Common myeloid progenitor, CD34-positive (primary cell): ENCODE data around the gene PRSS21.

Source experiments
- CTCF ChIA-PET: fragments of 350-600 bp; sonication (Branson Sonifier 250); formaldehyde crosslinking; loops from one replicate; lab custom pipeline; 2021; ENCODE audit warnings: antibody characterized with exemption; lab: Charles Lee
- POLR2A ChIA-PET: fragments of 350-600 bp; sonication (Branson Sonifier 250); formaldehyde crosslinking; loops from one replicate; lab custom pipeline; 2021; ENCODE audit warnings: antibody characterized with exemption; lab: Charles Lee
- DNase-seq, 3 donors: peaks; one replicate each; pipeline versions ENCODE4 v3.0.0 to v3.0.0-alpha.2; 2013
- H3K27ac ChIP-seq, 2 experiments: 1 replicate in 1 of 2; 2 replicates in 1 of 2; pipeline ENCODE4 v1.7.0; 2013; ENCODE audit warnings: inconsistent platforms in 2 of 2, low read length in 2 of 2, mild to moderate bottlenecking in 2 of 2, low read depth in 1 of 2, moderate library complexity in 1 of 2; ENCODE audit not compliant: severe bottlenecking in 2 of 2, insufficient read depth in 1 of 2, poor library complexity in 1 of 2
- H3K27me3 ChIP-seq, 5 experiments: replicated peaks in 2 of 5; 1 replicate in 3 of 5; 2 replicates in 2 of 5; pipeline versions ENCODE4 v1.6.1 to v1.7.0; 2013; ENCODE audit warnings: low read length in 4 of 5, mild to moderate bottlenecking in 2 of 5, moderate library complexity in 2 of 5, inconsistent platforms in 1 of 5; ENCODE audit not compliant: insufficient read depth in 5 of 5, control insufficient read depth in 4 of 5
- H3K36me3 ChIP-seq, 4 experiments: 1 replicate in 2 of 4; 2 replicates in 2 of 4; pipeline versions ENCODE4 v1.6.1 to v1.7.0; 2013; ENCODE audit warnings: low read length in 3 of 4, control low read depth in 1 of 4, mild to moderate bottlenecking in 1 of 4; ENCODE audit not compliant: control insufficient read depth in 4 of 4, insufficient read depth in 4 of 4
- H3K4me1 ChIP-seq, 4 experiments: 1 replicate in 3 of 4; 2 replicates in 1 of 4; pipeline versions ENCODE4 v1.6.1 to v1.7.1; 2013; ENCODE audit warnings: low read length in 3 of 4, mild to moderate bottlenecking in 3 of 4, control low read depth in 1 of 4, inconsistent platforms in 1 of 4, moderate library complexity in 1 of 4; ENCODE audit not compliant: control insufficient read depth in 4 of 4, insufficient read depth in 4 of 4; ENCODE audit errors: control extremely low read depth in 1 of 4
- H3K4me3 ChIP-seq, 7 experiments: 1 replicate in 4 of 7; 2 replicates in 3 of 7; pipeline versions ENCODE4 v1.5.1 to v1.7.0; 2013; ENCODE audit warnings: mild to moderate bottlenecking in 7 of 7, low read length in 6 of 7, moderate library complexity in 6 of 7, inconsistent platforms in 2 of 7, low read depth in 2 of 7, control low read depth in 1 of 7; ENCODE audit not compliant: insufficient read depth in 4 of 7, control insufficient read depth in 1 of 7; ENCODE audit errors: extremely low read depth in 1 of 7
- H3K9me3 ChIP-seq, 5 experiments: 1 replicate in 4 of 5; 2 replicates in 1 of 5; pipeline versions ENCODE4 v1.6.1 to v1.7.1; 2013; ENCODE audit warnings: low read length in 4 of 5, mild to moderate bottlenecking in 2 of 5, inconsistent platforms in 1 of 5, low read depth in 1 of 5, moderate library complexity in 1 of 5; ENCODE audit not compliant: control insufficient read depth in 4 of 5, insufficient read depth in 2 of 5; ENCODE audit errors: control extremely low read depth in 1 of 5
- WGBS: methylation state at CpG from one replicate; pipeline ENCODE4 v1.1.5; 2013; ENCODE audit not compliant: insufficient coverage; 5-methylcytosine and 5-hydroxymethylcytosine counted together

Gene PRSS21

DNA sequence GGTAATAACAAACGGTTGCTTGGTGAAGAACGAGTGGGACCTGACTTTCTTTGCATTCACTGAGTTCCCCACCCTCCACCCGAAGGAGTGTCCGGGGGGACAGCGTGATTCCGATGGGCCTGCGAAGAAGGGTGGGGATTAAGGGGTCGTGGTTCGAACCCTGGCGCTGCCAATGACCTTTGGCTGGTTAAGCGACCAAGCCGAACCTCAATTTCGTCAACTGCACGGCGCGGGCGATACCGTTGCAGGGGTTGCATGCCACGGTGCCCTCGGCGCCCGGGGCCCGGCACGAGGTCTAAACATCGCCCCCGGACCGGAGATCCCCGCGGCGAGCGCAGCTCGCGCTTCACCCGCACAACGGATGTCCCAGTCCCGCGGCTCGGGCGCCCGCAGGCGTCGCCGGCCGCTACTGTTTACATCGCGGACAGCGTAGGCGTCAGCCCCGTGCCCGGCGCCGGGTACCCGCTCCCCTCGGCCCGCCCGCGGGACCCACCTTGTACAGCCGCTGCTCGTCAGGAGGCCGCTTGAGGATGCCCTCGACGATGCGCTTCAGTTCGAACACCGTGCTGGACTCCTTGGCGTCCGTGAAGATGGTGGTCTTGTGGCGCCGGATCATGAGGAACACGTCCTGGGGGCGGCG lies 40.4 kb upstream of the PRSS21 start:
- CTCF ChIA-PET: no interaction called here
- POLR2A ChIA-PET: interaction anchor here (1.0 to 1.8 kb wide), 2 partner anchors 22 to 24 kb away, joined by 3 to 5 read pairs; partner anchors contain the start of gene SRRM2
- no peak for DNase-seq

DNA sequence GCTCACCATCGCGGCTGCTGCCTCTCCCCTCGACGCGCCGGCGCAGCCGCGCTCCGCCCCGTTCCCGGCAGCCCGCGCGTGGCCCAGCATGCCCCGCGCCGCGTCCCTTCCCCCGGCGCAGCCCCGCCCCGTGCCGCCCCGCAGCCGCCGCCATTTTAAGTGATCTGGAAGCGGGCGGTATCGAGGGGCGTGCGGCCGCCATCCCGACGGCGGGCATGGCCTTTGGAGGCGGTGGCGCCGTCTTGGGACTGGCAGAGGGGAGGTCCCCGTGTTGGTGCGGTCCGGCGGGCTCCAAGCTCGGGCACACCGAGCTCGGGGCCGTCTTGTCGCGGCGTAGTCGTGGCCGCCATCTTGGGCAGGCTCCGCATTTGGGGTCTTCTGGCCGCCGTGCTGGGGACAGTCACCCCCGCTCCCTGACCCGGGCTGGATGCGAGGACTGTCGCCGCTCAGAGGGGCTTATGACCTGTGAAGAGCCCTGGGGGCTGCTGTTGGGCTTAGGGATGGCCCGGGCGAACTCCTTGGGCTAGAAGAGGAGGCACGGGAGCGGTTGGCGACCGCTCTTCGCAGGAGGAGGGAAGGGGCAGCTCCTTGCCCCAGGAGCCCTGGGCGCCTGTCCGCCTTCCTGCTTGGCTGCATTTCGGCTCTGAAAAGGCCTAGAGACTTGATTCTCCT lies 39.7 kb upstream of the PRSS21 start, which contains the start of gene ELOB:
Gene ELOB, minus strand, starts transcription at position 50 of the 672 bp plus-strand sequence. Its CDS starts 41 bp downstream, at position 9.
- POLR2A ChIA-PET: interaction anchor here (0.5 to 1.8 kb wide), 3 partner anchors 23 to 103 kb away, joined by 3 to 5 read pairs (median 3); partner anchors contain the start of gene SRRM2
- peak within 1 kb of the TSS; percentile 76 to 97 (median 96) for H3K4me3 ChIP-seq

More for the DNA sequence above, 40.4 kb upstream of the PRSS21 start:
- Histone ChIP-seq H3K4me1 (peaks cover 0 to 29% (median 27%) of the 10 kb centered on the region in 4 experiments), H3K27ac (peak overlapping the region in 1 of 2 experiments; percentile 77), H3K27me3 (no peaks in the 10 kb centered on the region), H3K4me3 (peak overlapping the region; percentile 56 to 96 (median 88)), H3K9me3 (no peaks in the 10 kb centered on the region), H3K36me3 (peaks cover 6 to 40% (median 21%) of the 10 kb centered on the region in 4 experiments)
- under 1% methylated on average over 62 of the region's 72 CpGs for WGBS

DNA sequence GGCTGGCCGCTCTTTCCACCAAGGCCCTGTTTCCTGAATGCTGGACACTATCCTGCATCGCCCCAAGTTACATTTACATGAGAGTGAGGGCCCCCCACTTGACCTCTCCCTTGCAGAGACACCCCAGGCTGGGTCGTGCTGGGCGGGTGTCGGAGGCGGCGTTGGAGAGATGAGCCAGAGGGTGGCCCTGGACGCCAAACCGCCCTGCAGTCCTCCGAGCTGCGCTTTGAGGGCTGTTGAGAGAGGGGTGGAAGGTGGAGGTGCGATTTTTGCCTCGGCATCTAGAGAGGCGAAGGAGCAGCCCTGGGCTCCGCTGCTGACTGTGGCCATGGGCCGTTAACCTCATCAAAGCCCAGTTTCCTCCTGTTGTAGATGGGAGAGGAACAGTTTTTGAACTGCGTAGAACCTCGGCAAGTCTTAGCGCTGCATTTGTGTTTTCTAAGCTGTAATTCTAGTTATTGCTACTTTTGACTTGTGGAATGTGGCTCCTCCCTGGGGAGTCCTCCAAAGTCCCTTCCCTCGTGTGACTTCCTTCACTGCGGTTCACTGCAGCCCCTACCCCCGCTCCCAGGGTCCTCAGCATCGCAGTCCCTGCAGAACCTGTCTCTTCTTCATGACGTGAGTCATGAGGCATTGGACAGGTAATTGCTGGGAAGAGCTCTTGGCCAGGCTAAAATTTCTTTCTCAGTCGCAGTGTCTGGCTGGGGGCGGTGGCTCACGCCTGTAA lies 39.0 kb upstream of the PRSS21 start:
- Histone ChIP-seq H3K36me3 (peaks cover 6 to 29% (median 15%) of the 10 kb centered on the region in 4 experiments), H3K4me1 (peaks cover 0 to 29% (median 27%) of the 10 kb centered on the region in 4 experiments), H3K27ac (peak overlapping the region; percentile 97 to 99), H3K27me3 (no peaks in the 10 kb centered on the region), H3K9me3 (no peaks in the 10 kb centered on the region), H3K4me3 (peak overlapping the region; percentile 76 to 97 (median 96))
- 10% methylated on average over 21 of the region's 27 CpGs for WGBS
- ChIA-PET CTCF (interaction anchor here (1.2 to 1.9 kb wide), 2 partner anchors 60 to 90 kb away, joined by 6 to 7 read pairs; no protein-coding TSS in a partner anchor), POLR2A (interaction anchor here (1.0 to 1.8 kb wide), 2 partner anchors 23 to 25 kb away, joined by 3 to 5 read pairs; partner anchors contain the start of gene SRRM2)
- DNase-seq: peak in 1 of 3 donors; percentile 29

More for the DNA sequence above, 39.7 kb upstream of the PRSS21 start, which contains the start of gene ELOB:
- peak; percentile 83 to 90 (median 87) for DNase-seq
- Histone ChIP-seq H3K27me3 (no peaks in the 10 kb centered on the region), H3K36me3 (peaks cover 6 to 33% (median 18%) of the 10 kb centered on the region in 4 experiments), H3K9me3 (no peaks in the 10 kb centered on the region), H3K4me1 (peaks cover 0 to 29% (median 27%) of the 10 kb centered on the region in 4 experiments), H3K27ac (peak within 1 kb of the TSS; percentile 97 to 99)
- WGBS: 0% methylated on average over 68 of the region's 70 CpGs
- CTCF ChIA-PET: no interaction called here

DNA sequence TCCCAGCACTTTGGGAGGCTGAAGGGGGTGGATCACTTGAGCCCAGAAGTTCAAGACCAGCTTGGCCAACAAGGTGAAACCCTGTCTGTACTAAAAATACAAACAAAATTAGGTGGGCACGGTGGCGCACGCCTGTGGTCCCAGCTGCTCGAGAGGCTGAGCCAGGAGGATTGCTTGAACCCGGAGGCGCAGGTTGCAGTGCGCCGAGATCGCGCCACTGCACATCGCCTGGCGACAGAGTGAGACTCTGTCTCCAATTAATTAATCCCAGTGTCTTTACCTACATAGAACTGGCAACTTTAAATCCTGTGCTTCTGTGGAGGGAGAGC lies 38.4 kb upstream of the PRSS21 start:
- Histone ChIP-seq H3K27ac (peak overlapping the region in 1 of 2 experiments; percentile 99), H3K4me1 (peaks cover 0 to 29% (median 27%) of the 10 kb centered on the region in 4 experiments), H3K36me3 (peaks cover 2 to 24% (median 10%) of the 10 kb centered on the region in 4 experiments), H3K9me3 (no peaks in the 10 kb centered on the region), H3K4me3 (peak overlapping the region in 5 of 7 experiments; percentile 76 to 97 (median 96)), H3K27me3 (no peaks in the 10 kb centered on the region)
- WGBS: 97% methylated on average over 12 of the region's 12 CpGs
- DNase-seq: no peak
- ChIA-PET POLR2A (interaction anchor here (1.8 kb wide), 1 partner anchor 26 kb away, joined by 5 read pairs; the partner anchor contains the start of gene SRRM2), CTCF (interaction anchor here (1.2 to 1.9 kb wide), 2 partner anchors 60 to 90 kb away, joined by 6 to 7 read pairs; no protein-coding TSS in a partner anchor)

DNA sequence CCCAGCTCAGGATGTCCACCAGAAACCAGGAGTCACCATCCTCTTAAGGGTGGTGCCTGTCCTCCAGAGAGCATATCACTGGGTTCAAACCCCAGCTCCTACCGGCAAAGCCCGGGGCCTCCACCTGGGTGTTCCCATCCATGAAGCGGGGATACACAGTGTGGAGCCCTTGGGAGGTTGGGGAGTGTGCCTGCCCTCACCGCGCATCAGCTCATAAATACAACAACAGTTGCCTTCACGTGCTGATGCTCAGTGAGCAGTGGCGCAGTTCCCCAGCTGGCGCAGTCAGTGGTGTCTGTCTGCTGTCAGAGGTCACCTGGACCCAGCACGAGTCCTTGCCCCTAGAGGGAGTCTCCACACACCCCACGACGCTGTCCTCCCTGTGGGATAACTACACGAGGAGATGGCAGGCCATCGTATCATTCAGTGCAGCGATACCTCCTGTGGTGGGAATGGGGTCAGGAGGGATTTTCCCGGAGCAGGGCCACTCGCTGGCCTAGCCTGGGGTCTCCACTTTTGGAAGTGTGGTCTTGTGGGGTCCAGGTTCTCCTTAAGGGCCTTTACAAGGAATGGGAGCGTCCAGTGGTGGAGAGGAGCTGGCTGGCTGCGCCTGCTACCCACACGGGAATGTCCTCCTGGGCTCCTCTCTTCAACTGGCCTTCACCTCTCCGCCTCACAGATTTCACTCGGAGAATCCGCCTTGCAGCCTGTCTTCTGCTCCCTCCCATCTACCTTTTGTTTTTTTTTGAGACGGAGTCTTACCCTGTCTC lies 37.7 kb upstream of the PRSS21 start:
- POLR2A ChIA-PET: interaction anchor here (0.6 kb wide), 1 partner anchor 847 kb away, joined by 3 read pairs; no protein-coding TSS in a partner anchor
- WGBS: 97% methylated on average over 17 of the region's 23 CpGs
- Histone ChIP-seq H3K4me1 (peaks cover 0 to 29% (median 27%) of the 10 kb centered on the region in 4 experiments), H3K4me3 (no peak overlapping the region), H3K36me3 (peaks cover 0 to 18% (median 6%) of the 10 kb centered on the region in 4 experiments), H3K27ac (no peak overlapping the region), H3K9me3 (no peaks in the 10 kb centered on the region), H3K27me3 (peaks cover 0 to 4% (median 0%) of the 10 kb centered on the region in 5 experiments)
- no peak for DNase-seq
- CTCF ChIA-PET: interaction anchor here (1.2 to 1.9 kb wide), 2 partner anchors 59 to 89 kb away, joined by 6 to 7 read pairs; no protein-coding TSS in a partner anchor
